Lower leg skin (tissue), 4 donors: ENCODE data around the gene SHISA8. TPM values are rescaled to one million over a fixed set of nuclear protein-coding genes. Genes with fewer than 3 reads are reported as not detected.

Experiments
- DNase-seq, 2 donors: peaks; one replicate each; pipeline ENCODE4 v3.0.0-alpha.2; 2019; ENCODE audit warnings: low spot score in 2 of 2
- H3K4me3 ChIP-seq: fragments of 200-600 bp; sonication (generic); 2 replicates; pipeline ENCODE4 v1.5.1; 2017; ENCODE audit warnings: mild to moderate bottlenecking, low read depth; ENCODE audit not compliant: poor library complexity, severe bottlenecking
- POLR2A ChIP-seq, 2 donors: fragments of 450-650 bp; IDR thresholded peaks; one replicate each; pipeline ENCODE4 v1.6.1; 2016 to 2017; ENCODE audit warnings: antibody characterized with exemption in 2 of 2, mild to moderate bottlenecking in 1 of 2, moderate library complexity in 1 of 2
- WGBS, 2 donors: methylation state at CpG; one replicate each; pipeline ENCODE4 v1.1.5; 2018; 5-methylcytosine and 5-hydroxymethylcytosine counted together
- intact Hi-C: fragments of 100-400 bp; cut with DNase I; formaldehyde crosslinking; loops from one replicate; pipeline ENCODE4 v1.15.0; 2023; ENCODE audit warnings: low total_unique reads
- total RNA-seq, 4 donors: library from RNA; depleted of rRNA; stranded (reverse); fragments of >200 nt; gene quantifications; one replicate each; pipeline ENCODE4 v1.1.0, GENCODE V29; 2016
- TF ChIP-seq, protein P1 (sequence below), 3 donors: fragments of 450-650 bp; IDR thresholded peaks; one replicate each; pipeline ENCODE4 v1.5.1; 2016; ENCODE audit warnings: antibody characterized with exemption in 3 of 3, mild to moderate bottlenecking in 3 of 3, moderate library complexity in 2 of 3

Gene SHISA8
- total RNA-seq, 4 donors from 2014 or later = 0.46 to 2.0 (median 1.0) TPM

DNA sequence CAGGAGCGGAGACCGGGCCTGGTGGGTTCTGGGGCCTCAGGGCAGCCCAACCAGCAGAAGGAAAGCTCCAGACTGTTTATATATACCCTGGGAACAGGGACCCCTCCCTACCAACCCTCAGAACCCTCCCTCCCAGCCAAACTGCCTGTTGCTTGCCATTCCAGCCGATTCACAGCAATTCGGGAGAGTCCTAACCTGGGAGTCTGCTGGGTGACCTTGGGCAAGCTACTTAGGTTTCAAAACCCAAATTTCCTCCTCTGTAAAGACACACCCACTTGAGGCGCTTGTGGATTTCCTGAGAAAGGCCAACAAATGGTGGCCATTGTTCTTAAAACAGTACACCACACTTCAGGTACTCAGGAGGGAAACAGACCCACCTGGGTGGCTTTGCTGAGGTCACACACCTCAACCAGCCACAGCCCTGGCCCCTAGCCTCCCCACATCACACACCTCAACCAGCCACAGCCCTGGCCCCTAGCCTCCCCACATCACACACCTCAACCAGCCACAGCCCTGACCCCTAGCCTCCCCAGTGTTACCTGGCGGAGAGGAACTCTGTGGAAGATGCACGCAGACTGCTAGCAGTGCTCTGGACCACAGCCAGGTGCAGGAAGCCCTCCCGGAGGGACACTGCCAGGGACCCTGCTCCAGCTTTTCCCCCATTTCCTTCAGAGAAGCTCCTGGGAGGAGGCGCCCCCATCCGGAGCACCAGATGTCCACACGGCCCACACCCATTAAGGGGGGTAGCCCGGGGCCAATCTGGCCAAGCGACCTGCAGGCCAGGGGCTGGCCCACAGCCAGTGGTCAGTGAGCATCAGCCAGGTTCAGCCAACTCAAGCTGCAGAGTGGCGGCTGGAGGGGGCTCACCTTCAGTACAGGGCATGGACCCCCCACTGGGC is 6.2 kb downstream of the SHISA8 start:
- no peak overlapping the region for H3K4me3 ChIP-seq
- TF ChIP-seq, protein P1, sequence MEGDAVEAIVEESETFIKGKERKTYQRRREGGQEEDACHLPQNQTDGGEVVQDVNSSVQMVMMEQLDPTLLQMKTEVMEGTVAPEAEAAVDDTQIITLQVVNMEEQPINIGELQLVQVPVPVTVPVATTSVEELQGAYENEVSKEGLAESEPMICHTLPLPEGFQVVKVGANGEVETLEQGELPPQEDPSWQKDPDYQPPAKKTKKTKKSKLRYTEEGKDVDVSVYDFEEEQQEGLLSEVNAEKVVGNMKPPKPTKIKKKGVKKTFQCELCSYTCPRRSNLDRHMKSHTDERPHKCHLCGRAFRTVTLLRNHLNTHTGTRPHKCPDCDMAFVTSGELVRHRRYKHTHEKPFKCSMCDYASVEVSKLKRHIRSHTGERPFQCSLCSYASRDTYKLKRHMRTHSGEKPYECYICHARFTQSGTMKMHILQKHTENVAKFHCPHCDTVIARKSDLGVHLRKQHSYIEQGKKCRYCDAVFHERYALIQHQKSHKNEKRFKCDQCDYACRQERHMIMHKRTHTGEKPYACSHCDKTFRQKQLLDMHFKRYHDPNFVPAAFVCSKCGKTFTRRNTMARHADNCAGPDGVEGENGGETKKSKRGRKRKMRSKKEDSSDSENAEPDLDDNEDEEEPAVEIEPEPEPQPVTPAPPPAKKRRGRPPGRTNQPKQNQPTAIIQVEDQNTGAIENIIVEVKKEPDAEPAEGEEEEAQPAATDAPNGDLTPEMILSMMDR (IDR thresholded peaks at IDR 0.05) = no peak
- TF ChIP-seq POLR2A (IDR thresholded peaks at IDR 0.05) = no peak
- WGBS, 2 donors = 55 to 73% methylated on average over 10 to 13 of the region's 14 CpGs
- intact Hi-C loops = no loop called here
- DNase-seq = no peak

DNA sequence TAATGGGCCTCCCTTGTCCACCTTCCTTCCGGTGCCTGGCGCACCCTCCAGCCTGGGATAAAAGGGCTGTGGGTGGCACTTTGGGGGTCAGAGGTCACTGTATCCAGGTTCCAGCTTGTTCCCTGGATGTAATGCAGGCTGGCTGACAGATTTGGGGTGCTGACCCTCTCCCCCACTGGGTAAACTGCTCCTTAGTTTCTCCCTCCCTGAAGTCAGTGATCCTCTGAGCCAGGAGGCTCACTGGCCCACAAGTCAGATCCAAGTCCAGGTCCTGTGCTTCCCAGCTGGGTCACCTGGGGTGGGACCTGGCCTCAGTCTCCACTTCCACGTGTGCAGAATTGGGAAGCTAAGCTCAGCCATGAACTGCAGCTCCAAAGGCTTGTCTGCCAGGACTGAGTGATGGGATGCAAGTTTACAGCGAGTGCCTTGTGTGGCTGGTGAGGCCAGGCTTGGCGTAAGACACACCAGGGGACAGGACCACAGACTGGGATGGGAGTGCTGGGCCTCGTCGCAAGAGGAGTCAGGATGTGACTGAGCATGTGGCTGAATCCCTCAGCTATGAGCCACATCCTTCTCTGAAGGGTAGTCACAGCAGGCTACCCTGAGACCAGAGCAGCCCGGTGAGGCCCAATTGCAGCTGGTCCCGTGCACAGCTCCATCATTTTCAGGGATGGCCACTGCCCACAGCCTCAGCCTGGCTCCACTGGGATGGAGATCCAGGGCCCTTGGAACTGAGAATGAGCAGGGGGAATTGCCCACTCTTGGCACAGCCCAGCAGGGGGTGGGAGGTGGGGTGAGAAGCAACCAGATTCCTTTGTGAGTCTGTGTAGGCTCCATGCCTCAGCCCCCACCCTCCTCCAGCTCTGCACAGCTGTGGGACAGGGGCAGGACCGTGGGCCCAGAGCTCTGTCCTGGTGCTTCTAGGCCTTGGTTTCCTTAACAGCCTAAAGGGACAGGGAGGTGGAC is 7.2 kb downstream of the SHISA8 start:
- H3K4me3 ChIP-seq = no peak overlapping the region
- DNase-seq = no peak
- TF ChIP-seq, protein P1 (IDR thresholded peaks at IDR 0.05) = no peak
- TF ChIP-seq POLR2A (IDR thresholded peaks at IDR 0.05) = no peak
- intact Hi-C loops = no loop called here
- 81 to 82% methylated on average over 7 to 9 of the region's 10 CpGs for WGBS, 2 donors

DNA sequence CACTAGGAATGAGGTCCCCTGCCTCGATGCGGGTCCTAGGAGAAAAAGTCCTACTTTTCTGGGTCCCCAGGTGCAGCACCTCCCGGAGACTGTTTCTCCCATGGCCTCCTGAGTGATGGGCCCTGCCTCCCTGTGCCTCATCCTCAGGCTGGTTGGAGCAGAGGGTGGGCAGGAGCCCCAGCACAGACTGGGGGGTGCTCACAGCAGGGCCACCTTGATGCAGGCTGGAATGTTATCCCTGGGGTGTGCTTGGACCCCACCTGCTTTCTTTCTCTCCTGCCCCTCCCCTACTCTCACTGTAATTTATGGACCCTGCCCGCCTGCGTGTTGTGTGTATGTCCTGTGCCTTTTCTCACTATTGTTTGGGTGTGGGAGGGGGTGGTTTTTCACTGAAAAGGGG is 8.1 kb downstream of the SHISA8 start:
- TF ChIP-seq, protein P1 (IDR thresholded peaks at IDR 0.05) = no peak
- TF ChIP-seq POLR2A (IDR thresholded peaks at IDR 0.05) = no peak
- WGBS, 2 donors = 93 to 94% methylated on average over 5 of the region's 5 CpGs
- intact Hi-C loops = no loop called here
- DNase-seq = no peak
- no peak overlapping the region for H3K4me3 ChIP-seq

DNA sequence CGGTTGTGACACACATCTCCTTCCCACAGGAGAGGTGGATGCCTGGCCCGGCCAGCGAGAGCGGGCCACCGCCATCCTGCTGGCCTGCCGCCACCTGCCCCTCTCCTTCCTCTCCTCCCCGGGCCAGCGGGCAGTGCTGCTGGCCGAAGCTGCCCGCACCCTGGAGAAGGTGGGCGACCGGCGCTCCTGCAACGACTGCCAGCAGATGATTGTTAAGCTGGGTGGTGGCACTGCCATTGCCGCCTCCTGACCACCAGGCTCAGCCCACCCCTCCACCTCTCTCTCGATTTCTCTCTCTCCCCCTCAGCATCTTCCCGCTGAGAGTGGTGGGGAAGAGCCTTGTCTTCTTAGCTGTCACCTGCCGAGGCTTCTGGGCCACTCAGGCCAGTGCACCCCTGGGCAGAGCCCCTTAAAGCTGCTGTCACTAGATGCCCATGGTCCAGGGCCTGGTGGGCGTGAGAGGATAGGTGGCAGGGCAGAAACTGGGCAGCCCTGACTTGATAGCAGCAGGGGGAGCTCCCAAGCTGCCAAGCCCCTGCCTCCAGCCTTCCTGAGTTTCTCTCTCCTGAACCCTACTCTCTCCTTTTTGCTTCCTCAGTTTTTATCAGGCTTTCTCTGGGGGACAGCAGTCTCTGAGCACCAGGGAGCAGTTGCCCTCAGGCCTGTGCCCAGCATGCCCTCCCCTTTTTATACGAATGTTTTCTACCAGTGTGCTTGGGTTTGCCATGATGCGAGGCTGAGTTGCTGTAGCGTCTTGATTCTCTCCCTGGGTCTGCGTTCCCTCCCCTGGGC is 9.3 kb downstream of the SHISA8 start:
- intact Hi-C loops = no loop called here
- no peak overlapping the region for H3K4me3 ChIP-seq
- WGBS, 2 donors = 89 to 92% methylated on average over 16 to 23 of the region's 23 CpGs
- no peak for DNase-seq
- no peak for TF ChIP-seq POLR2A (IDR thresholded peaks at IDR 0.05)
- TF ChIP-seq, protein P1 (IDR thresholded peaks at IDR 0.05) = no peak
